ENCODE results near the gene SARS2.

Gene SARS2

DNA sequence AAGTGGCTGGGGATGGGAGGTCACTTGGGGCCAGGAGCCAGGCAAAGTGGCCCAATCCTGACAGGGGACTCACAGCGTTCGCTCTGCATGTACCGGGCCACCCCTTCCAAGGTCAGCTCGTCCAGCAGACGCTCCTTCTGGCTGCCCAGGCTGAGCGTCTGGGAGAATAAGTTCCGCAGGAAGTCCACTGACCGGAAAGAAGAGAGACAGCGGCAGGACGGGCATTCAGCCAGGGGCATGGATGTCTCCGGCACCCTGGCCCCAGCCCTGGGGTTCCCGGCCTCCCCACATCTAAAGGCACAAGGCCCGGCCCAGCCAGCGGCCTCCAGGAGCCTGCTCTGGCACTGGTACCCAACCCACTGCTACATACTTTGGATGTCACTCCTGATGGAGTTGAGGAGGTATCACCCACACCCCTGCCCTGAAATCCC is 37.2 kb downstream of the SARS2 start:
- H3K9me3 ChIP-seq (ENCODE audit: insufficient read depth, low read depth, low read length): no peaks in the 10 kb centered on the region
- no peak for TF ChIP-seq EZH2phosphoT487 (IDR thresholded peaks at IDR 0.05; ENCODE audit: borderline replicate concordance)
- TF ChIP-seq, protein P1, sequence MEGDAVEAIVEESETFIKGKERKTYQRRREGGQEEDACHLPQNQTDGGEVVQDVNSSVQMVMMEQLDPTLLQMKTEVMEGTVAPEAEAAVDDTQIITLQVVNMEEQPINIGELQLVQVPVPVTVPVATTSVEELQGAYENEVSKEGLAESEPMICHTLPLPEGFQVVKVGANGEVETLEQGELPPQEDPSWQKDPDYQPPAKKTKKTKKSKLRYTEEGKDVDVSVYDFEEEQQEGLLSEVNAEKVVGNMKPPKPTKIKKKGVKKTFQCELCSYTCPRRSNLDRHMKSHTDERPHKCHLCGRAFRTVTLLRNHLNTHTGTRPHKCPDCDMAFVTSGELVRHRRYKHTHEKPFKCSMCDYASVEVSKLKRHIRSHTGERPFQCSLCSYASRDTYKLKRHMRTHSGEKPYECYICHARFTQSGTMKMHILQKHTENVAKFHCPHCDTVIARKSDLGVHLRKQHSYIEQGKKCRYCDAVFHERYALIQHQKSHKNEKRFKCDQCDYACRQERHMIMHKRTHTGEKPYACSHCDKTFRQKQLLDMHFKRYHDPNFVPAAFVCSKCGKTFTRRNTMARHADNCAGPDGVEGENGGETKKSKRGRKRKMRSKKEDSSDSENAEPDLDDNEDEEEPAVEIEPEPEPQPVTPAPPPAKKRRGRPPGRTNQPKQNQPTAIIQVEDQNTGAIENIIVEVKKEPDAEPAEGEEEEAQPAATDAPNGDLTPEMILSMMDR (conservative IDR thresholded peaks at IDR 0.05; ENCODE audit: low read length): no peak
- no peaks in the 10 kb centered on the region for H3K27me3 ChIP-seq (ENCODE audit: insufficient read depth, low read length, poor library complexity, severe bottlenecking)
- peaks cover 8% of the 10 kb centered on the region for H3K4me1 ChIP-seq (ENCODE audit: insufficient read depth, low read length, poor library complexity, severe bottlenecking)
- no peak overlapping the region for H3K9ac ChIP-seq (ENCODE audit: low read depth, low read length, poor library complexity, severe bottlenecking)
- H3K4me3 ChIP-seq (ENCODE audit: low read length, poor library complexity, severe bottlenecking): no peak overlapping the region
- H3K36me3 ChIP-seq (ENCODE audit: insufficient read depth, low read length): peaks cover 7% of the 10 kb centered on the region; the same call in 1 of the 2 replicates
- H3K4me2 ChIP-seq (ENCODE audit: low read depth, low read length, poor library complexity, severe bottlenecking): no peak overlapping the region
- no peaks in the 10 kb centered on the region for H3F3A ChIP-seq (ENCODE audit: low read depth)
- H3K9me2 ChIP-seq (replicated peaks; ENCODE audit: low read depth, low read length): no peaks in the 10 kb centered on the region
- H4K20me1 ChIP-seq (ENCODE audit: insufficient read depth, low read length, poor library complexity, severe bottlenecking): no peaks in the 10 kb centered on the region
- no peaks in the 10 kb centered on the region; the same call in 1 of the 2 replicates for H3K79me2 ChIP-seq (ENCODE audit: insufficient read depth, low read length)
- H2AFZ ChIP-seq (ENCODE audit: low read length): no peak overlapping the region

DNA sequence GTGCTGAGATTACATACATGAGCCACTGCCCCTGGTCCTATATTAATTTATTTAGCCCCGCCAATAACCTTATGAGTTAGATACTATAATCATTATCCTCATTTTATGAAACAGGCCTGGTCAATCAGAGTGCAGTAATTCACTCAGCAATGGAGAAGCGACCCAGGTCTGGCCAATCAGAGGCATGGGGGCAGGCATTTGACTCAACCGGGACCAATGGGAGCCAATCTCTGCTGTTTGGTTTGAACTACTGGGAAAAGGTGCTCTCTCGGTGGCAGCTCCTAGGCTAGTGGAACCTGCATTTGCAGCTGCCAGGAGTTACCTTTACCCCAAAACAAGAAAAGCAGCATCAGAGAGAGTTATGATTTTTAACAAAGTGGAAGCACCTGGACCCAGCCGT is 37.7 kb downstream of the SARS2 start:
- no peak overlapping the region for H3K4me2 ChIP-seq (ENCODE audit: low read depth, low read length, poor library complexity, severe bottlenecking)
- no peaks in the 10 kb centered on the region for H3F3A ChIP-seq (ENCODE audit: low read depth)
- H3K36me3 ChIP-seq (ENCODE audit: insufficient read depth, low read length): peaks cover 8% of the 10 kb centered on the region; the same call in 1 of the 2 replicates

DNA sequence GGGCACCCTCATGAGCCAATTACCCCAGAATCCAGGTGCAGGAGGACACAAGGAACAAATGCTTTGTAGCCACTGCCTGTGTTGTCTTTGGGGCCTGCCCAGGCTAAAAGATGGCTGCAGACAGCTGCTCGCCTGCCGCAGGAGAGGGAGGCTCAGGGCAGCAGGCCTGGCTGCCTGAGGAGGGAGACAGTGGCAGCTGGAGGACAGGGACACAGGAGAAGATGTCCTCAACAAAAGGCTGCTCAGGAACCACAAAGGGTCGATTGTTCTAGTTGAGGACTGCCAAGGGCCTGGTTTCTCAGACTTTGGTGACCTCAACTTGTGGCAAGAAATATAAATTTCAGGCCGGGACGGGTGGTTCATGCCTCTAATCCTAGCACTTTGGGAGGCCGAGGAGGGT is 38.8 kb downstream of the SARS2 start:
- no peaks in the 10 kb centered on the region for H4K20me1 ChIP-seq (ENCODE audit: insufficient read depth, low read length, poor library complexity, severe bottlenecking)
- H3K4me1 ChIP-seq (ENCODE audit: insufficient read depth, low read length, poor library complexity, severe bottlenecking): peaks cover 2% of the 10 kb centered on the region
- H3F3A ChIP-seq (ENCODE audit: low read depth): no peaks in the 10 kb centered on the region
- H3K36me3 ChIP-seq (ENCODE audit: insufficient read depth, low read length): peaks cover 8% of the 10 kb centered on the region; the same call in 1 of the 2 replicates
- H3K79me2 ChIP-seq (ENCODE audit: insufficient read depth, low read length): no peaks in the 10 kb centered on the region
- no peaks in the 10 kb centered on the region for H3K9me3 ChIP-seq (ENCODE audit: insufficient read depth, low read depth, low read length)
- no peak overlapping the region for H3K4me2 ChIP-seq (ENCODE audit: low read depth, low read length, poor library complexity, severe bottlenecking)
- no peak overlapping the region for H3K9ac ChIP-seq (ENCODE audit: low read depth, low read length, poor library complexity, severe bottlenecking)
- no peaks in the 10 kb centered on the region for H3K27me3 ChIP-seq (ENCODE audit: insufficient read depth, low read length, poor library complexity, severe bottlenecking)
- no peak overlapping the region for H2AFZ ChIP-seq (ENCODE audit: low read length)
- TF ChIP-seq EZH2phosphoT487 (IDR thresholded peaks at IDR 0.05; ENCODE audit: borderline replicate concordance): no peak
- TF ChIP-seq, protein P1 (conservative IDR thresholded peaks at IDR 0.05; ENCODE audit: low read length): no peak
- no peaks in the 10 kb centered on the region for H3K9me2 ChIP-seq (replicated peaks; ENCODE audit: low read depth, low read length)
- no peak overlapping the region for H3K4me3 ChIP-seq (ENCODE audit: low read length, poor library complexity, severe bottlenecking)

More for the DNA sequence above, 37.7 kb downstream of the SARS2 start:
- no peak overlapping the region for H3K4me3 ChIP-seq (ENCODE audit: low read length, poor library complexity, severe bottlenecking)
- H3K9me3 ChIP-seq (ENCODE audit: insufficient read depth, low read depth, low read length): no peaks in the 10 kb centered on the region
- no peaks in the 10 kb centered on the region for H3K79me2 ChIP-seq (ENCODE audit: insufficient read depth, low read length)
- no peaks in the 10 kb centered on the region for H3K9me2 ChIP-seq (replicated peaks; ENCODE audit: low read depth, low read length)
- peaks cover 3% of the 10 kb centered on the region for H3K4me1 ChIP-seq (ENCODE audit: insufficient read depth, low read length, poor library complexity, severe bottlenecking)
- H2AFZ ChIP-seq (ENCODE audit: low read length): no peak overlapping the region
- no peaks in the 10 kb centered on the region for H3K27me3 ChIP-seq (ENCODE audit: insufficient read depth, low read length, poor library complexity, severe bottlenecking)
- no peaks in the 10 kb centered on the region for H4K20me1 ChIP-seq (ENCODE audit: insufficient read depth, low read length, poor library complexity, severe bottlenecking)
- no peak overlapping the region for H3K9ac ChIP-seq (ENCODE audit: low read depth, low read length, poor library complexity, severe bottlenecking)
- no peak for TF ChIP-seq EZH2phosphoT487 (IDR thresholded peaks at IDR 0.05; ENCODE audit: borderline replicate concordance)
- TF ChIP-seq, protein P1 (conservative IDR thresholded peaks at IDR 0.05; ENCODE audit: low read length): no peak

Measured in Loucy (cell line).